A549 (cell line): ENCODE results near the gene CACNA2D2. TPM values are rescaled to one million over a fixed set of nuclear protein-coding genes. Genes with fewer than 3 reads are reported as not detected.

Experiments used
- ATAC-seq, 2 experiments: fragments of 200-7000 bp in 1 of 2; fragments of >200 bp in 1 of 2; cut with Nextera tagmentation in 1 of 2; cut with Tn5 transposase in 1 of 2; 3 replicates each; pipeline versions ENCODE4 v1.8.0 to v1.9.1; 2018 to 2020; ENCODE audit warnings: mild to moderate bottlenecking in 1 of 2, moderate library complexity in 1 of 2
- CTCF ChIA-PET: fragments of 300-600 bp; sonication (Branson Sonifier 250); formaldehyde crosslinking; extraction: SDS; loops from one replicate; lab custom pipeline; 2021; ENCODE audit warnings: antibody characterized with exemption, inconsistent platforms; lab: Yijun Ruan, JAX
- POLR2A ChIA-PET: fragments of 350-600 bp; formaldehyde crosslinking; extraction: SDS; loops from one replicate; lab custom pipeline; 2021; ENCODE audit warnings: antibody characterized with exemption, inconsistent platforms; lab: Yijun Ruan, JAX
- DNase-seq, 2 experiments: peaks; one replicate each; pipeline versions ENCODE4 v3.0.0 to v3.0.0-alpha.2; 2011 to 2016; ENCODE audit warnings: low read depth in 1 of 2, low spot score in 1 of 2
- FAIRE-seq: peaks from 2 replicates; lab custom pipeline; 2011; peaks lifted over from hg19 to GRCh38; lab: Jason Lieb, UNC
- H3K27ac ChIP-seq, 2 experiments: fragments of >200 bp; sonication (Bioruptor Twin); formaldehyde crosslinking; 3 replicates each; pipeline ENCODE4 v1.5.1; 2016 to 2017
- H3K4me1 ChIP-seq: fragments of >200 bp; sonication (Bioruptor Twin); formaldehyde crosslinking; 3 replicates; pipeline ENCODE4 v1.6.1; 2016
- H3K4me2 ChIP-seq: fragments of >200 bp; sonication (Bioruptor Twin); formaldehyde crosslinking; 3 replicates; pipeline ENCODE4 v1.6.1; 2016
- H3K4me3 ChIP-seq: fragments of >200 bp; sonication (Bioruptor Twin); formaldehyde crosslinking; 3 replicates; pipeline ENCODE4 v1.5.1; 2016
- H3K9me3 ChIP-seq: fragments of >200 bp; sonication (Bioruptor Twin); formaldehyde crosslinking; 3 replicates; pipeline ENCODE4 v1.6.1; 2016
- CBX2 ChIP-seq: fragments of 200-600 bp; sonication (generic); IDR thresholded peaks from 2 replicates; pipeline ENCODE4 v1.6.1; 2016; ENCODE audit warnings: low read depth, mild to moderate bottlenecking, borderline replicate concordance
- CHD2 ChIP-seq: fragments of 150-350 bp; IDR thresholded peaks from 2 replicates; pipeline ENCODE4 v1.6.1; 2014; ENCODE audit warnings: low read length; ENCODE audit not compliant: partially characterized antibody
- CTCF ChIP-seq: fragments of >200 bp; sonication (Bioruptor Twin); formaldehyde crosslinking; IDR thresholded peaks from 3 replicates; pipeline ENCODE4 v1.5.1; 2016
- FOXS1 ChIP-seq: fragments of 250-450 bp; sonication (Bioruptor Pico); IDR thresholded peaks from 2 replicates; pipeline ENCODE4 v1.5.0; 2020; ENCODE audit warnings: mild to moderate bottlenecking, moderate library complexity
- GATA3 ChIP-seq: IDR thresholded peaks from 2 replicates; pipeline ENCODE4 v1.6.1; 2012; ENCODE audit warnings: borderline replicate concordance
- HEYL ChIP-seq: fragments of 250-450 bp; sonication (Bioruptor Pico); IDR thresholded peaks from 2 replicates; pipeline ENCODE4 v1.8.0; 2021; ENCODE audit warnings: mild to moderate bottlenecking, moderate library complexity
- HMGXB4 ChIP-seq: fragments of 250-450 bp; sonication (Bioruptor Pico); IDR thresholded peaks from 2 replicates; pipeline ENCODE4 v1.5.0; 2021; ENCODE audit warnings: mild to moderate bottlenecking, moderate library complexity, borderline replicate concordance
- HOXA7 ChIP-seq: fragments of 250-450 bp; sonication (Bioruptor Pico); IDR thresholded peaks from 2 replicates; pipeline ENCODE4 v1.5.0; 2020; ENCODE audit warnings: mild to moderate bottlenecking, moderate library complexity
- MAX ChIP-seq: IDR thresholded peaks from 2 replicates; pipeline ENCODE4 v1.6.1; 2012
- MYC ChIP-seq: IDR thresholded peaks from 2 replicates; pipeline ENCODE4 v1.6.1; 2012; ENCODE audit warnings: mild to moderate bottlenecking, inconsistent platforms, low read length, improper control_type of control experiment, borderline replicate concordance
- NPAS2 ChIP-seq: fragments of 250-450 bp; sonication (Bioruptor Pico); IDR thresholded peaks from 2 replicates; pipeline ENCODE4 v1.8.0; 2022; ENCODE audit warnings: mild to moderate bottlenecking, moderate library complexity, borderline replicate concordance
- REST ChIP-seq: fragments of 200-600 bp; sonication (generic); IDR thresholded peaks from 2 replicates; pipeline ENCODE4 v1.6.1; 2016; ENCODE audit warnings: antibody characterized with exemption, mild to moderate bottlenecking, moderate library complexity
- WGBS: methylation state at CpG from one replicate; pipeline ENCODE4 v1.1.6; 2017; ENCODE audit errors: missing lambda C conversion rate; 5-methylcytosine and 5-hydroxymethylcytosine counted together
- polyA plus RNA-seq, 4 experiments: library from polyadenylated mRNA; depleted of rRNA in 3 of 4; stranded (reverse); fragments of >200 nt; fragmentation: RNase III in 1 of 4; extraction: RNeasy Plus Mini Kit Qiagen cat#74134 plus additional on column Dnase treatment in 1 of 4; gene quantifications; 2 replicates in 3 of 4; 3 replicates in 1 of 4; pipeline ENCODE4 v1.2.3, GENCODE V29; 2011 to 2017

CACNA2D2 gene
- polyA plus RNA-seq, 2 of the 4 experiments (the other 2 are of a cell fraction): 0.21 to 0.75 TPM

GRCh38 chr3:50352781-50353180, 150.7 kb downstream of the CACNA2D2 start:
- ChIA-PET POLR2A (no interaction called here), CTCF (interaction anchor here (0.6 to 1.7 kb wide), 7 partner anchors 12 to 1557 kb away, joined by 3 to 5 read pairs (median 4); partner anchors contain the start of gene TUSC2)
- Histone ChIP-seq H3K9me3 (no peaks in the 10 kb centered on the region), H3K27ac (no peak overlapping the region), H3K4me2 (no peak overlapping the region), H3K4me3 (no peak overlapping the region), H3K4me1 (peaks cover 40% of the 10 kb centered on the region)
- no peak for TF ChIP-seq CHD2
- no peak for TF ChIP-seq NPAS2 (CRISPR knock-in tag)
- TF ChIP-seq CBX2: no peak
- no peak for TF ChIP-seq HEYL (CRISPR knock-in tag)
- TF ChIP-seq MAX: no peak
- 0 out of 3 replicates have a peak, but pooled peaks have one; percentile 9 for TF ChIP-seq CTCF
- FAIRE-seq: no peak
- 0% methylated on average over 2 of the region's 2 CpGs for WGBS
- no peak; a peak in 1 of 6 replicates for ATAC-seq
- DNase-seq: peak; percentile 47 to 56

GRCh38 chr3:50351323-50351697, 152.1 kb downstream of the CACNA2D2 start:
- Histone ChIP-seq H3K9me3 (no peaks in the 10 kb centered on the region), H3K4me1 (peaks cover 30% of the 10 kb centered on the region), H3K27ac (peak overlapping the region; percentile 97 to 100), H3K4me2 (peak overlapping the region; percentile 99), H3K4me3 (peak overlapping the region; percentile 76)
- TF ChIP-seq MYC: no peak
- no peak for TF ChIP-seq HEYL (CRISPR knock-in tag)
- TF ChIP-seq REST: 0 out of 2 replicates have a peak, but pooled peaks have one; percentile 3
- TF ChIP-seq CHD2: no peak
- TF ChIP-seq HMGXB4 (CRISPR knock-in tag): no peak
- TF ChIP-seq FOXS1: no peak
- TF ChIP-seq HOXA7 (CRISPR knock-in tag): no peak
- no peak for TF ChIP-seq GATA3
- ATAC-seq (no peak; a peak in 1 of 6 replicates), FAIRE-seq (no peak), DNase-seq (no peak)
- CTCF ChIA-PET: interaction anchor here (1.3 to 5.3 kb wide), 4 partner anchors 191 to 263 kb away, joined by 3 to 32 read pairs (median 4); no protein-coding TSS in a partner anchor
- POLR2A ChIA-PET: interaction anchor here (0.6 to 1.6 kb wide), 3 partner anchors 8 to 23 kb away, joined by 5 to 13 read pairs (median 10); partner anchors contain the start of genes TMEM115 and TUSC2
- 62% methylated on average over 10 of the region's 11 CpGs for WGBS
